Muscle of back (tissue), 11 donors: ENCODE results near the gene MRPL2. TPM values are rescaled to one million over a fixed set of nuclear protein-coding genes. Genes with fewer than 3 reads are reported as not detected.
"Not testable (repeated sequence)": the region's sequence is repeated elsewhere in the genome, so short reads cannot be mapped to it uniquely, and the experiment has no call there.

Experiments used
- DNase-seq, 3 donors: peaks; one replicate each; pipeline versions ENCODE4 v3.0.0 to v3.0.0-alpha.2; 2013
- polyA plus RNA-seq, 10 donors: library from polyadenylated mRNA; unstranded; fragments of 120-200 nt; gene quantifications; one replicate each; pipeline ENCODE4 v1.2.1, GENCODE V29; 2013; ENCODE audit not compliant: insufficient read length in 10 of 10

The MRPL2 gene
- polyA plus RNA-seq, 10 donors, result 40.0 to 50.0 (median 41.9) TPM

DNA sequence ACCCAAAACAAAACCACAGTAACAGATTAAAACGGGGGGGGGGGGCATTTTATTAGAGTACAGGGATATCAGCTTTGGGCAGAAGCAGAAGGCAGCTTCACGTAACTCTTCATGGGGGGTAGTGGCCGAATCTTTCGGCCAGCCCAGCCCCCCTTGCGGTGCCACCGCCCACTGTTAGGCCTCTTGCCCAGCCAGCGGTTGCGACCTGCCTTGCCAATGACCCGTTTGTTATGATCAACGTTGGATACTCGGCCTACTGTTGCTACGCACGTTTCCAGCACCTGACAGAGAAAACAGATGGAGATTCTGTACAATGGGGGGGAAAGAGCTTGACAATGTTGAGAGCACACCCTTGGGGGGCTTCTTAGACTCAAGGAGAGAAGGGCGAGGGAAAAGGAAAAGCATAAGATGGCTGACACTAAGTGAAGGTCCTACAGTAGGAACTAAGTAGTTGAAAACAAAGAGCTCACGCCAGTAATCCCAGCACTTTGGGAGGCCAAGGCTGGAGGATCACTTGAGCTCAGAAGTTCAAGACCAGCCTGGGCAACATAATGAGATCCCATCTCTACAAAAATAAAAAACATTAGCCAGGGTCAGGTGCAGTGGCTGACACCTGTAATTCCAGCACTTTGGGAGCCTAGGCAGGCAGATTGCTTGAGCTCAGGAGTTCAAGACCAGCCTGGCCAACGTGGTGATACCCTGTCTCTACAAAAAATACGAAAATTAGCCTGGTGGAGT, 4.9 kb downstream of the MRPL2 start:
- peak in 1 of 3 donors; percentile 37 for DNase-seq

DNA sequence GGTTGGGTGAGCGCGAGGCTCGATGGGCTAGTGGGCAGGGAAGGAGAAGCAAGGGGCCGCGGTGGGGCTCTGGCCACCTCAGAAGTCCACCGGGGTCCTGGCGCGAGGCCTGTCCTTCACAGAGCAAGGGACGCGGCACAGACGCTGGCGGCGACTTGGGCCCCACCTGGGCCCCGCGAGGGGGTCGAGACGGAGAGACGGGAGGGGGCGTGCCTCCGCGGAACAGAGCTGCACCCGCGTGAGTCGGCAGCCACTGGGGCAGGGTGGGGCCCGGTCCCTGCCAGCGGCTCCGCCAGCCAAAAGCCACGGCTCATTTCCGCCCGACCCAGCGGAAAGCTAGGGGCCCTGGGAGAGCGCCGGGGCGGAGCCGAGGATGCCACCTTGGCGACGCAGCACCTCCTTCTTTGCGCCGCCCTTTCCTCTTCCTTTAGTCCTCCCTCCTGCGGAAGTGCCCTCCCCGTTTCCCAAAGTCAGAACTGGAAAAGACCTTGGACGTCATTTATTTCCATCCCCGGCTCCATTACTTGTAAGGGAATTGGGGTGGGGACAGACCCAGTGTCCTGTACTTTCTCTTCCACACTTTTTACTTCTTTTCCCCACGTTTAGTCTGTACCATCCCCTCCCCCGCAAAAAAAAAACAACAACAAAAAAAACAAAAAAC, 5.6 kb downstream of the MRPL2 start, which contains the start of gene CUL7:
Gene CUL7, minus strand, starts transcription at position 307 of the 661 bp plus-strand sequence. CDS start 1,063 bp downstream, outside the sequence.
- peak; percentile 96 to 98 (median 96) for DNase-seq

DNA sequence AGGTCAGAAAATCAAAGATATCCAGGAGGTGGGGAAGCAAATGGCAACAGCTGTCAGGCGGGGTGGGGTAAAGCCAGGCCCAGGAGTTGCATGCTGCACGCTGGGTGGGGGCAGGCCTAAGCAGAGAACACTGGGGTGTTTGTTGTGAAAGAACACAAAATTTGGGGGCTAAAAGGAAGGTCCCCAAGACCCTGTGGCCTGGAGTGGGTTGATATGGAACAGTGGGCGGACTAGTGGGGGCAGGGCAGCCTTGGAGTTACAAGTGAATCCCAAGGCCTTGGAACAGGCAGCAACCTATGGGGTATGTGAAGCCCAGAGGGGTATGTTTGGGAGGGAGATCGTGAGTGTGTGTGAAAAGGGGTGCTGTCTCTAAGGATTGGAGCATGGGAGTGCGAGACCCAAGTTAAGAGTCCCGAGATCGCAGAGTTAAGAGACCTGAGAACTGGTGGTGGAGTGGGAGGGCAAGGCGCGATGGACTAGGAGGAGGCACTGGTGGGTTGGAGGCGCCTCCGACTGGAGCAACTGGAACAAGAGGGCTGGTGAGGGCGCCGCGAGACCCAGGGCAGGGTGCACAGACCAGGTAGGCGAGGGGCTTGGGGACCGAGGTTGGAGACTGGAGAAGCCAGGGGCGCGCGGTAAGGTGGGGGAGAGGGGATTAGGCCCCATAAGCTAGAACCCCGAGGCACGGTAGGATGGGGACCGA, 6.2 kb downstream of the MRPL2 start:
- peak; percentile 31 to 83 (median 52) for DNase-seq

DNA sequence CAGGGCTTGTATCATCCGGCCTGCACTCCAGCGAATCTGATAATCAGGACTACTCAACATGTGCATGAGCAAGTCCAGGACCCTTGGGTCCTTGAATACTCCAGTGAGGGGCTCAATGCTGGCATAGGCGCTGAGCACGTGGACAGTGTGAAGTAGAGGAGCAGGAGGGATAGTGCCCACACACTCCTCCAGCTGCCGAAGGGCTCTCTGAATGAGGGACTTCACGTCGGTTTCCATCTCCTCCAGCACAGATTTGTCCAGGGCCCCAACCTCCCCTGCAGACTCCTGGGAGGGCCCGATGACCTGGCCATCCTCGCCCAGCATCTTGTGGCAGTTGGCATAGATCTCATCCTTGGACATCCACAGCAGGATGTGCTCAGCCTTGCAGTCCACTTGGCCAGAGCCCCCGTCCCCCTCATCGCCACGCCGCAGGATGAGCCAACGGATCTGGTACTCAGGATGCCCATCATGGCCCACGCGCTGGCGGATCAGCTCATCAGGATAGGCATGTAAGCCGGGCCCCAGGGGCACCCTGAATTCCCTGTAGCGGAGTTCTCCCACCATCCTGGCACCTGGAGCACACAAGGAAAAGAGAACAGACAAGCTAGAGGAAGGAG, 6.9 kb downstream of the MRPL2 start:
- DNase-seq, result peak in 1 of 3 donors; percentile 13

DNA sequence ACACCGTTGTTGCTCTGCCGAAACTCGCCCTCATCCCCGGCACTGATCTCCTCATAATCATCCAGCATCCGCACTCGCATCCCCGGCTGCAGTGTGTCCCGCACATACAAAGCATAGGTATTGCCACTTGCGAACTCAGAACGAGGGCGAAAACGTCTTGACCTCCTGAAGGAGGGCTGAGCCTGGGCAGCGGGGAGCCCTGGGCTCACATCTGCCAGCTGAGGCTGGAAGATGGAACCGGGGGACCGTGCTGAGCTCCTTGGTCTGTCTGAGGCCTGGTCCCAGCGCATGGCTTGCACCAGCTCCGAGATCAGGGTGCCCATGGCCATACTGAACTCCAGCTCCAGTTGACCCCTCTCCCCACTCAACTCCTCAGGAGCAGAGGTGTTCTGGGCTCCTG, 8.3 kb downstream of the MRPL2 start:
- no peak for DNase-seq

DNA sequence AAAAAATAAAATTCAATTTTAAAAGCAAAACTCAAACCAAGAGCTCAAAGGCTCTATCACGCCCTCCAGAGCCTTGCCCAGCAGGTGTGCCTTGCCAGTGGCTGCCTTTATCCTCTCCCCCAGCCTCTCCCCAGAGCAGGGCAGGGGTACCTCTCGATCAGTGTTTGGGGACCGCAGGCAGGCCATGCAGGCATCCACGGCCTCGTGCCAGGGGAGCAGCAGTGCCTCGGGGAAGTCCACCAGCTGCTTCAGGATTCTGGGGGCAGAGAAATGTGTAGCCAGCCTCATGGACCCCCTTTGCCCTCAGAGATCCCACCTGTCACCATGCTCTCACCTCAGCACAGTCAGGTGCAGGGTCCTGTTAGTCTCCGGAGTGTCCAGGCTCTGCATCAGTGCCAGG, 11.2 kb downstream of the MRPL2 start:
- no peak for DNase-seq

DNA sequence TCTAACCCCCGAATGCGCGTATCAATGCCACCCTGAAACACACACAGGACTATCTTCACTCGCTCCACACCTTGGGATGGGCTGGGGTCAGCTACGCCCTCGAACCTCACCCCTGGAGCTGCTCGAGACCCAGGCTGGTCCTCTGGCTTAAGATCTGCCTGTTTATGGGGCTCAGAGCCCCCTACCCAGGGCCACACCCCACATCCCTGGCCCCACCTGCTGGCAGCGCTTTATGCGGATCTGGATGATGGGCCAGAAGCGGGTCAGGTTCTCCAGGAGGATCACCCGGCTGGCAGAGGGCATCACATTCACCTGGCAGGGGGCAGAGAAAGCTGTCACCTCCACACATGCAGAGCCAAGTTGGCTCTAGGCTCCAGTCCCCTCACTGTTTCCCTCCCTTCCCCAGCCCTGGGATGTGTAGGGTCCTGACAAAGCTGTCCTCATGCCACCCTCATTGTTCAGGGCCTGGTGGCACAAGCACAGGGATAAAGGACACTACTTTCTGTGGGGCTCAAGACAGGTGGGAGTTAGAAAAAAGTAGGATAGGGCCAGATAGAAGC, 13.8 kb downstream of the MRPL2 start:
- DNase-seq, result no peak

DNA sequence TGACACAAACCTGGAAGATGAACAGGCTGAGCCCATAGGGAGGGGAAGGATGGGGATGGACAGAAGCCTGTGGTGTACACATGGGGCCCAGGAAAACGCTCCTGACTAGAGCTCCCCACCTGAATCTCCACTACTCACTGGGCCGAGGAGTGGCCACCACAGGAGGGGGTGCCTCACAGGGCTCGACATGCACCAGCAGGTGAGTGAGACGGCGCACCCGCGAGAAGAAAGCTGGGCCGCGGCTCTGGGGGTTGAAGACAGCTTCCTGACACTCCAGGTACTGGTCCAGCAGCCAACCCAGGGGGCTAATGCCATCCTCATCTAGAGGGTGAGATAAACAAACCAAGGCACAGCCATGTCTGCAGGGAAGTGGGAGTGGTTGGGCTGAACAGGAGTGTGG, 15.9 kb downstream of the MRPL2 start:
- no peak for DNase-seq

DNA sequence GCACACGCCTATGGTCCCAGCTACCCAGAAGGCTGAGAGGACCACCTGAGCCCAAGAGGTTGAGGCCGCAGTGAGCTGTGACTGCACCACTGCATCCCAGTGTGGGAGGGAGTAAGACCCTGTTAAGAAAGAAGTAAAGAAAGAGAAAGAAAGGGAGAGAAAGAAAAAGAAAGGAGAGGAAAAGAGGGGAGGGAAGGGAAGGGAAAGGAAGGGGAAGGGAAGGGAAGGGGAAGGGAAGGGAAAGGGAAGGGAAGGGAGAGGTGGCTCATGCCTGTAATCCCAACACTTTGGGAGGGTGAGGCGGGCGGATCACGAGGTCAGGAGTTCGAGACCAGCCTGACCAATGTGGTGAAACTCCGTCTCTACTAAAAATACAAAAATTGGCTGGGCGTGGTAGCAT, 17.8 kb downstream of the MRPL2 start:
- DNase-seq, result not testable (repeated sequence)

DNA sequence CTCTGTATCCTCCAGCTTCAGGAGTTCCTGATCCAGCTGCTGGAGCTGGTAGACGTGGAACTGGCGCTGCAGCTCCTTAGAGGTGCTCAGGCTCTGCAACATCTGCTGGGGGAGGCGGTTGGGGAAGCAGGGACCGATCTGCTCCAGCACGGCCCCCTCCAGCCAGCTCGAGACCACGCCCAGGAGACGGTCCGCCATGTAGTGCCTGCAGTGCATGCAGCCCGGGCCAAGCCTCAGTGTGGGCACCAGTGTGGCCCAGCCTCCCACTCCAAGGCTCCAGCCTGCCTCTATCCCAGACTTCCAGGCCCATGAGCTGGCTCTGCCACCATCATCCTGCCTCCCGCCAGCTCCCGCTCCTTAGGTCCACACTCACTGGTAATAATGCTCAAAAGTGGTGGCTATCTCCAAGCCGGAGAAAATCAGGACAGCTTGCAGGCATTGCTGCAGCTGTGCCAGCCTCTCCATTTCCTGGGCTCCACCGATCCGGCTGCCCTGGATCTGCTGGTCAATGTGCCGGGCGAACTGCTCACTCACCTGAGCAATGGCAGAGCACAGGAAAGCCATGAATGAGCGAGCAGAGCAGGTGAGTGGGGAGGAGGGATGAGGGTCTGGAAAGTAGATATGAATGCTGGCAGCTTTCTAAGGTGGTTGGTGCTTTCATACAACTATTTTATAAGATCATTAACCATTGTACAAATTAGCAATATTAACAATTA, 18.5 kb downstream of the MRPL2 start:
- no peak for DNase-seq

DNA sequence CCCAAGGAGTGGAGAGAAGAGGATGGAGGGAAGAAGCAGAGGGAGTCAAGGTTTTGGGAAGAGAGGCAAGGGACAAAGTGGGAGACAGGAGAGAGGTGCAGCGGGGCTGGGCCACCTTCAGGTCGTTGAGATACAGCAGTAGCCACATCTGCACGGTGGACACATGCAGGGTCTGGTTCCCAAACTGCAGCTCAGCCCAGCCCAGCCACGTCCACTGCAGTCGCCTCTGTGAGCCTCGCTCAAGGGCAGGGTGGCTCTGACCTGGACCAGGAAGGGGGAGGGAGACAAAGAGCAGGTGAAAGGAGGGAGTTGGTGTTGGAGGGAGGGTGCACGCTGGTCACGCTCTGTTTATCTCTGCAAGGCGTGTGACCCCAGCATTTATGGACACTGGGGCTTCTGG, 20.5 kb downstream of the MRPL2 start:
- no peak for DNase-seq

DNA sequence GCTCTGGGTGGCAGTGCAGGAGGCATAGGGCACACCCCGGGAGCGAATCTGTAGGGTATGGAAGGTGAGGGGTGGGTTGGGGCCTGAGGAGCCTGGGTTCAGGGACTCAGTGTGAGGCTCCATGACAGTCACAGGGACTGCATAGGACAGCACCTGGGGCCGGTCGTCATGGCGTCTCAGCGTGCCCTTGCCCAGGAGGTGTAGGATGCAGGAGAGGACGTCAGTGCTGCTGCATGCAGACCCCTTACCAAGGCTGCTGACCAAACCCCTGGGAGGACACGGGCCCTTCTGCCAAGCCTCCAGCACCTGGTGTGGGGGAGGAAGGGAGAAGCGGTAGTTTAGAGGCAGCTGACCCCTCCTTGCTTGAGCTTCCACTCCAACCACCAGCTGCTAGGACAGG, 21.5 kb downstream of the MRPL2 start:
- no peak for DNase-seq

DNA sequence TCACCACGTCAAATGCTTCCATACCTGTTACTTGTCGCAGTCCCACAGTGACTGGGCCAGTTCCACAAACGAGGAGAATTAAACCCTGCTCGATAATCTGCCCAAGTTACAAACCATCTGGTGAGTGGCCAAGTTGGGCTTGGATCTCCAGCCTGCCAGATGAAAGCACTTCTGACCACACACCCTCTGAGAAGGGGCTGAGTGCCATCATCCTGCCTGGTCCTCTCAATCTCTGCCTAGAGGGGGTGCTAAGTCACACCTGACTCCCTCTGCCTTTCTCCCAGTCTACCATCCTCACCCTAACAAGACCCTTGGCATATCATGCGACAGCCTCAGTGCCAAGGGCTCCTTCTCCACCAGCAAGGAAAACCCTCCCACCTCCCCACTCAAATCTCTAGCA, 22.0 kb downstream of the MRPL2 start:
- no peak for DNase-seq

DNA sequence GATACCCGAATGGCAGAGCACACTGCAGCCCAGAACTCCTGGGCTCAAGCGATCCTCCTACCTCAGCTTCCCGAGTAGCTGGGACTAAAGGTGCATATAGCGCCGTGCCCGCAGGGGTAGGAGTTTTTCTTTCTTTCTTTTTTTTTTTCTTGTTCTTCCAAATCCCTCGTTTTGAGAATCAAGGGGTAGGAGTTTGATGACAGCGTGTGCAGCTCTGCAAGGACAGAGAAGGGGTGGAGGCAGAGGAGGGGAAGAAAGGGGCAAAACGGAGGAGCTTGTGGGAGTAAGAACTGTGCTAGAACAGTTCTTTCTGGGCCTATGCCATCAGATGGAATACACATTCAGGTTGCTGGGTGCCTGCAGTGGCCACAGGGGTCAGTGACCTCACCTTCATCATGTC, 22.5 kb downstream of the MRPL2 start:
- no peak for DNase-seq

DNA sequence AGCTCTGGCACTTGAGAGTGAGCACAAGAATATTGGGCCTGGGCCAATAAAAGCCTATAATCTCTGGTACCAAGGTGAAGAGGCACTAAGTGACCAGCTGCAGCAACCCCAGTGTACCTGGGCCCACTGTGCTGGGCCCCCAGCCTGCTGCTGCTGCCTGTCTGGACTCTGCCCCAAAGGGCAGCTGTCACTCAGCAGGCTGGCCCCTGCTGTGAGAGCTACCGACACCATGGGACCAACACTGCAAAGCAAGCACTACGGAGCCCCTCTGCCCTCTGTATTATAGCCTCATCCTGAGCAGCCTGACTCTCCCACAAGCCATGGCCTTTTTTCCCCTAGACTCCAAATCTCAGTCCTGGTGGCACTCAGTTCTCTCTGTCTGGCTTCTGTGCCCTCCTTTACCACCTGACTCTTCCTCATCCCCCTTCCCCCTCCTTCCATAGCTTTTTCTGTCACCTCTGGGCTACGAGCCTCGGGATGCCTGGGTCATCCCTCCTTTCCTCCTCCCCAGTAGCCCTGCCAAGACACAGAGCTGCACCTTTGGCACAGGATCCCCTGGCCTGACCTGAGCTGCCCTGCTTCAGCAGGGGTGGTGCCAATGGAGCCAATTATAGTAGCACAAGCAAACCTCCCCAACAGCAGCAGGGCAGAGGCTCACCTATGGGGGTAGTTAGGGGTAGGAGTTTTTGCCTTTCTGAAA, 23.6 kb downstream of the MRPL2 start:
- DNase-seq, result no peak

DNA sequence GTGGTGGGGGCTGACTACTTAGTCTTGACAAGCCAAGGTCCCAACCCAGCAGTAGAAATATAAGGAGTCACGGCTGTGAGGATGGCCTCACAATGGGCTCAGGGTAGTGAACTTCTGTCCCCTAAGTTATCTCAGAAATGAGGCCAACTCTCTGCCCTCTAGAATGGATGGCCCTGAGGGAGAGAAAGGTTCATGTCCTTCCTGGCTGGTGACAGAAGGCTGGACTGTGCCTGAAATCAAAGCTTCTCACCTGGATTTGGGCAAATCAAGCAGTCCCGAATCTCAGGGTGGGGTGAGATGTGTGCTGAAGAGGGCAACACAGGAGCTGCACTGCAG, 25.1 kb downstream of the MRPL2 start:
- no peak for DNase-seq

DNA sequence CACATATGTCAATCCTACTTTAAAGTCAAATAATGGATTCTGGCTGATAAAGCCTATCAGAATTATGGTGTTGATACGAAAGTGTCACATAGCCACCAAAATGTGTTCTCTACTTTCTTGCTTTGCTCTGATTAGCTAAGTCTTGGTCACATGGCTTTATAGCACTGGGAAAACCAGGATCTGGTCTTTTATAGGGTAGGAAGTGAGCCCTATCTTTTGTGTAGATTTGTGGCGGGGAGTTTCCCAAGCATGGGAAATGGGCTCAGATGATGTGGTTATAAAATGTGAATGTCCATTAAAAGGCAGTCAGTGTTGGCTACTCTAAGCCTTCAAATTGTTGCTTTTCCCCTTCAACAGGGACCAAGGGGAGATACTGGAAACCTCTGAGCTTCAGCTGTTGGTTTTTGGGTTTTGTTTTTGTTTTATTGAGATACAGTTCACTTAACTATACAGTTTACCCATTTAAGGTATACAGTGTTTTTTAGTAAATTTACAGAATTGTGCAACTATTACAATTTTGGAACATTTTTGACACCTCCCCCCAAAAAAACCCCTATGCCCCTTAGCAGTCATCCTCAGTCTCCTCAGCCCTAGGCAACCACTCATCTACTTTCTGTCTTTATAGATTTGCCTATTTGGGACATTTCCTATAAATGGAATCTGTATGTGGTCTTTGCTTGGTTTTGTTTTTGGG, 25.6 kb downstream of the MRPL2 start:
- DNase-seq, result no peak

DNA sequence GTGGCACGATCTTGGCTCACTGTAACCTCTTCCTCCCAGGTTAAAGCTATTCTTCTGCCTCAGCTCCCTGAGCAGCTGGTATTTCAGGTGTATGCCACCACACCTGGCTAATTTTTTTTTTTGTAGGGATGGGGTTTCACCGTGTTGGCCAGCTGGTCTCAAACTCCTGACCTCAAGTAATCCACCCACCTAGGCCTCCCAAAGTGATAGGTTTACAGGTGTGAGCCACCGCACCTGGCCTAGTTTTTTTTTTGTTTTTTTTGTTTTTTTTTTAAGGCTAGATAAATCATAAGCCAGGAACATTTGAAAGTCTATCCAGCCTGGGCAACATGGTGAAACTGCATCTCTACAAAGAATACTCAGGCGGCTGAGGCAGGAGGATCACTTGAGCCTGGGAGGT, 26.9 kb downstream of the MRPL2 start:
- no peak for DNase-seq

DNA sequence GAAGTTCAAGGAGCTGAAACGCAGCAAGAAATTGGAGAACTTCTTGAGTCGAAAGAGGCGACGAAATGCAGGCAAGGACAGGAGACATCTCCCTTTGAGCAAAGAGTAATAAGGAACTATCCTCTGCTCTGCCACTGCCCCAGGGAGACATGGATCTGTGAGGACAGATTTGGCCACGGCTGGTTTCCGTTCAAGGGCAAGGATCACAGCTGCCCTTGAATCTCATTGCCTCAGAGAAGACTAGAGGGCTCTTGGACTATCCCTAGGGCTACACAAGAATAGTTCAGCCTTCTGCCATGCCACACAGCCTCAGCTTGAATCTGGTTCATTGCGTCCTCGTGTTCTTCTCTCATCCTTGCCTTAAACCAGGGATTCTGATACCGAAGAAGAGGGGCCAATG, 30.1 kb downstream of the MRPL2 start:
- no peak for DNase-seq

DNA sequence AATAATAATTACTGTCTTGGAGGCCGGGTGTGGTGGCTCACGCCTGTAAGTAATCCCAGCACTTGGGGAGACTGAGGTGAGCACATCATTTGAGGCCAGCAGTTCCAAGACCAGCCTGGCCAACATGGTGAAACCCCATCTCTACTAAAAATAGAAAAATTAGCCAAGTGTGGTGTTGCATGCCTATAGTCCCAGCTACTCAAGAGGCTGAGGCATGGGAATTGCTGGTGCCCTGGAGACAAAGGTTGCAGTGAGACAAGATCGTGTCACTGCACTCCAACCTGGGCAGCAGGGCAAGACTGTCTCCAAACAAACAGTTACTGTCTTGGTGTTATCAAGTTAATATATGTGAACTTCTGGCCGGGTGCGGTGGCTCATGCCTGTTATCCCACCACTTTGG, 32.9 kb downstream of the MRPL2 start:
- DNase-seq, result no peak
